Cardiac muscle cell (in vitro differentiated cells and primary cell): ENCODE results near the gene OBSCN. TPM values are rescaled to one million over a fixed set of nuclear protein-coding genes. Genes with fewer than 3 reads are reported as not detected.

Experiments used
- DNase-seq, 2 donors: peaks; one replicate each; pipeline versions ENCODE4 v3.0.0 to v3.0.0-alpha.2; 2010 to 2017; ENCODE audit warnings: low read depth in 1 of 2, low spot score in 1 of 2
- H3K27ac ChIP-seq: fragments of 200-600 bp; sonication (generic); 2 replicates; pipeline ENCODE4 v1.5.1; 2016
- H3K27me3 ChIP-seq: fragments of 200-600 bp; sonication (generic); 2 replicates; pipeline ENCODE4 v1.6.0; 2016; ENCODE audit warnings: control low read depth
- H3K36me3 ChIP-seq: fragments of 200-600 bp; sonication (generic); 2 replicates; pipeline ENCODE4 v1.5.1; 2016; ENCODE audit warnings: control low read depth
- H3K4me1 ChIP-seq: fragments of 200-600 bp; sonication (generic); 2 replicates; pipeline ENCODE4 v1.8.1; 2017; ENCODE audit warnings: low read depth, mild to moderate bottlenecking, mixed run types
- H3K4me3 ChIP-seq: fragments of 200-600 bp; sonication (generic); 2 replicates; pipeline ENCODE4 v1.5.1; 2016; ENCODE audit warnings: mild to moderate bottlenecking
- H3K9me3 ChIP-seq: fragments of 200-600 bp; sonication (generic); 2 replicates; pipeline ENCODE4 v1.5.1; 2017; ENCODE audit warnings: low read depth, mild to moderate bottlenecking, control low read depth
- polyA plus RNA-seq: library from polyadenylated mRNA; unstranded; fragments of >200 nt; fragmentation: Nextera tagmentation; extraction: Ambion mirVana; gene quantifications from 2 replicates; pipeline ENCODE4 v1.2.1, GENCODE V29; 2016
- total RNA-seq: library from RNA; depleted of rRNA; stranded (reverse); fragments of >200 nt; gene quantifications from 2 replicates; pipeline ENCODE4 v1.2.3, GENCODE V29; 2016
- TF ChIP-seq, protein P1 (sequence below): IDR thresholded peaks from 2 replicates; pipeline ENCODE4 v1.5.1; 2012; ENCODE audit warnings: low read depth, mild to moderate bottlenecking, low read length

Gene OBSCN
- total and polyA plus RNA-seq, 2 experiments from 2014 or later = 87.1 to 390 TPM

DNA sequence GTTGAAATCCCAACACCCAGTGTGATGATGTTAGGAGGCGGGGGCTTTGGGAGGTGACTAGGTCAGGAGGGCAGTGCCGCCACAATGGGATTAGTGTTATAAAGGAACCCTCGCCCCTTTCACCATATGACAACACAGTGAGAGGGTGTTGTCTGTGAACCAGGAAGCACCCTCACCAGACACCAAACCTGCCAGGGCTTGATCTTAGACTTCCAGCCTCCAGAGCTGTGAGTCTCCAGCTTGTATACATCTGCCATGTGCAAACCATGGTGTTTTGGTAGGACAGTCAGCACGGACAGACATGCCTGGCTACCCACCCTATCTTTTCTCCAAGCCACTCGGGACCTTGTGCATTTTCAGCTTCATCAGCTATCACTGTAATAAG, 194.8 kb downstream of the OBSCN start:
- Histone ChIP-seq H3K9me3 (no peaks in the 10 kb centered on the region), H3K27me3 (no peaks in the 10 kb centered on the region), H3K4me1 (peaks cover 12% of the 10 kb centered on the region), H3K27ac (no peak overlapping the region), H3K4me3 (no peak overlapping the region), H3K36me3 (peaks cover 9% of the 10 kb centered on the region)
- DNase-seq = no peak
- TF ChIP-seq, protein P1, sequence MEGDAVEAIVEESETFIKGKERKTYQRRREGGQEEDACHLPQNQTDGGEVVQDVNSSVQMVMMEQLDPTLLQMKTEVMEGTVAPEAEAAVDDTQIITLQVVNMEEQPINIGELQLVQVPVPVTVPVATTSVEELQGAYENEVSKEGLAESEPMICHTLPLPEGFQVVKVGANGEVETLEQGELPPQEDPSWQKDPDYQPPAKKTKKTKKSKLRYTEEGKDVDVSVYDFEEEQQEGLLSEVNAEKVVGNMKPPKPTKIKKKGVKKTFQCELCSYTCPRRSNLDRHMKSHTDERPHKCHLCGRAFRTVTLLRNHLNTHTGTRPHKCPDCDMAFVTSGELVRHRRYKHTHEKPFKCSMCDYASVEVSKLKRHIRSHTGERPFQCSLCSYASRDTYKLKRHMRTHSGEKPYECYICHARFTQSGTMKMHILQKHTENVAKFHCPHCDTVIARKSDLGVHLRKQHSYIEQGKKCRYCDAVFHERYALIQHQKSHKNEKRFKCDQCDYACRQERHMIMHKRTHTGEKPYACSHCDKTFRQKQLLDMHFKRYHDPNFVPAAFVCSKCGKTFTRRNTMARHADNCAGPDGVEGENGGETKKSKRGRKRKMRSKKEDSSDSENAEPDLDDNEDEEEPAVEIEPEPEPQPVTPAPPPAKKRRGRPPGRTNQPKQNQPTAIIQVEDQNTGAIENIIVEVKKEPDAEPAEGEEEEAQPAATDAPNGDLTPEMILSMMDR = no peak

DNA sequence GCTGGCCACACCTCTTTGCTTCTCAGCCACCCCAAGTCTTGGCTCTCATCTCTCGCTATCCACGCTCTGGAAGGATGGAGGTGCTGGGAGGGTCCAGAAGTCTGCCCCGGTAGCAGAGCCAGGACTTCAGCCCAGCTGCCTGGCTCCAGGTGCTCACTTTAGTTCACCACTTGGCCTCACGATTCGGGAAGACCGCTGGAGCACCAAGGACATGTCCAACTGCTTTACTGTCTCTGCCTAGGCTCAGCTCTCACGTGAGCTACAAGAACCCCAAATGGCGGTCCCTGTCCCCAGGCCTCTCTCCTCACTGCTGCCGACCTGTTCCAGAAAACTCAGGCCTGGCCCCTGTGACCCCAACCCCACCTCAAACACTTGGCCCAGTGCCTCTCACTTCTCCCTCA, 195.4 kb downstream of the OBSCN start:
- no peak overlapping the region for H3K4me3 ChIP-seq
- H3K27ac ChIP-seq = no peak overlapping the region
- no peaks in the 10 kb centered on the region for H3K27me3 ChIP-seq
- TF ChIP-seq, protein P1 = no peak
- H3K4me1 ChIP-seq = peaks cover 15% of the 10 kb centered on the region
- H3K36me3 ChIP-seq = peaks cover 9% of the 10 kb centered on the region
- H3K9me3 ChIP-seq = no peaks in the 10 kb centered on the region
- DNase-seq = no peak

DNA sequence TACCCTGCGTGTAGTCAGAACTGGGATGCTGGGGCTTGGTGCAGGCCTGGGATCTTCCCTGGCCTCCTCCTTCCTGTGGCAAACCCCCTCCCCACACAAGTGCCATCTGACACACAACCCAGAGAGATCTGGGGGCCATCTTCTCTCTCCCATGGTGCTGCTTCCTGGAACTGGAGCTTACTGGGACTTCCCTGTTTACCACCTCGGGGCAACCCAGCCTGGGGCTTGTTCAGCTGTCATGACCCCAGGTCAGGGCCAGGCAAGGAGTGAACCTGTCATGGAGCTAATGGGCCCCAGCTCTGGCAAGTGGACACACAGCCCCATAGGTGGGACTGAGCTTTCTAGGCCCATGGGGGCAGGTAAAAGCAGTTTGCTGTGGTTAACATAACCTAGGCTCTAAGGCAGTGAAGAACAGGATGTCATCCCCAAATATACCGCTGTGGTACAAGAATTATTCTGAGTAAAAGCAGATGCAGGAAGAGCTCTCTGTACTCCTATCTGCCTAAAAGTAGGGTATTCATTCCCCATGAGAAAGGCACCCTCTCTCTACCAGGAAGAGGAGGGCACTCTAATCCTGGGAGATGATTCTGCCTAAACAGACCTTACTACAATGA, 196.4 kb downstream of the OBSCN start:
- DNase-seq = no peak
- H3K36me3 ChIP-seq = peaks cover 7% of the 10 kb centered on the region
- H3K27me3 ChIP-seq = no peaks in the 10 kb centered on the region
- peaks cover 15% of the 10 kb centered on the region for H3K4me1 ChIP-seq
- TF ChIP-seq, protein P1 = no peak
- H3K9me3 ChIP-seq = no peaks in the 10 kb centered on the region
- no peak overlapping the region for H3K27ac ChIP-seq
- peak overlapping the region; percentile 95 for H3K4me3 ChIP-seq

DNA sequence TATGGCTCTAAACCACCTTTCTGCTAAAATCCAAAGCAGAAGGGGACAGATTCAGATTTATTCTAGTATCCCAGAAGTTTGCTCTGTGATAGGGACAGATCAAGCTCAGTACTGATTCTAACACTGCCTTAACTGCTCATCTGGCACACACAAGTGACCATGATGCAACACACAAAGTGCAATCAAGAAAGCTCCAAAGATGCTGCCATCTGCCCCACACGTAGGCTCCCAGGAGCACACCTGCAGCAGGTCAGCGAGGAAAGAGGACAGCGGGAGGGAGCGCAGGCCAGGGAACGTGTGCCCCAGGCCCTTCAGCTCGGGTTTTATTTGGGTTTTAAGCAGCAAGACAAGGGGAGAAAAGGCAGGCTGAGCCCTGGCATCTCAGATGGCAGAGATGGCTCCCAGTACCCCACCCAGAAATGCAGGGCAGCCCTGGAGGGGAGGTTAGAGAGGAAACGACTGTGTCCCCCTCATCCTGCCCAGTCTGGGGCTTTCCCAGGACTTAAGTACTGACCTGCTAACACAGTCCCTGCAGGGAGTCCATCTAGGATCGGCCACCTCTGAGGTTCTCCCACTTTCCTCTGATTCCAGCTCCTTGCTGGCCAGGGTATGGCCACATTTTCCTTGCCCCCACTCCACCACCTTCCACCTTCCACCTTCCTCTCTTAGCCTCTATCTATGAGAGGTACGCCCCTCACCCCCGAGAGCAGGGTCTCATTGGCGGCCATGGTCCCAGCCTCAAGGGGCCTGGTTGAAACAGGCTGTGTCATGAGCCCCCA, 197.5 kb downstream of the OBSCN start:
- peak overlapping the region; percentile 75 for H3K27ac ChIP-seq
- no peaks in the 10 kb centered on the region for H3K27me3 ChIP-seq
- H3K4me1 ChIP-seq = peaks cover 15% of the 10 kb centered on the region
- TF ChIP-seq, protein P1 = no peak
- no peak for DNase-seq
- H3K4me3 ChIP-seq = peak overlapping the region; percentile 95
- no peaks in the 10 kb centered on the region for H3K9me3 ChIP-seq
- H3K36me3 ChIP-seq = peaks cover 3% of the 10 kb centered on the region

DNA sequence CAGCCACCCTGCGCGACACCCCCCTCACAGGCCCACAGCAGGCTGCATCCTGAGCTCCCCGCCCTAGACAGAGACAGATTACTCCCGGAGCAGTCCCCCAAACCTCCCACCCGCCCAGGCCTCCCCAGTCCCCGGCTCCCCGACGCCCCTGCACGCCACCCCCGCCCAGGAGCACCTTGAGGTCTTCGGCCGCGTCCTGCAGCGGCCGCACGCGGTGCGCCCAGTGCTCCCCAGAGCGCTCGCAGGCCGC, 198.1 kb downstream of the OBSCN start:
- no peaks in the 10 kb centered on the region for H3K27me3 ChIP-seq
- no peak for DNase-seq
- TF ChIP-seq, protein P1 = no peak

More for the DNA sequence above, 198.1 kb downstream of the OBSCN start:
- Histone ChIP-seq H3K4me1 (peaks cover 15% of the 10 kb centered on the region), H3K36me3 (peaks cover 3% of the 10 kb centered on the region), H3K9me3 (no peaks in the 10 kb centered on the region), H3K4me3 (peak overlapping the region; percentile 95), H3K27ac (peak overlapping the region; percentile 75)
